ENCODE data around the gene PLXNC1.

PLXNC1 gene

DNA sequence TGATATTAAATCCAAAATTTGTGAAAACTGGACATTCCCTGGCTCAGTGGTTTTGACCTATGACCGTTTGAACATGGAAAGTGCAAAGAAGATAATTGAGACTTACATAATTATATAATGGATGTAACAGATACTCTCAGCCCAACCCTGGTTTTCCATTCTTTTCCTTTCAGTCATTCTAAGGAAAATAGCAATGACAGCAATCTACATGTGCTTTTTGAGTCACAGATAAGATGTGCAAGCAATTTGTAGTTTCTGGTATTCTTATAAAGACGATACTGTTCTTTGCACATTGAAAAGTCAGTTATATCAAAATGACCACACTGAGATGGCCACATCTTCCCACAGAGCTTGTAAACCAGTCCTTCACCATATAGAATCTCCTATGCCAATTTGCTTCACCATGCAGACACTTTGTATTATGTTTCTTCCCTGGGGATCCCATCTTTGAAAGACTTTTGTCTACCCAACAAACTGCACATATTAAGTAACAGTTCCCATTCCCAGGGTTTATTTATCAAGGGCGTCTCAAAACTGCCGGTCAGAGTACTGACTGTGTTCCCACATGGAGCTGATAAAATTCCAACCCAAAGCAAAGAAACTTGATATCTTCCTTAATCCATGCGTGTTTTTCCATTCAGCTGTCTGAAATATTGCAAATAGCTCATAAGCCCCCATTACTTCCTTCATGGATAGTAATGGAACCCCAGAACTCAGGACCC, 34.8 kb downstream of the PLXNC1 start:
- DNase-seq (ENCODE audit: low read depth) = no peak

DNA sequence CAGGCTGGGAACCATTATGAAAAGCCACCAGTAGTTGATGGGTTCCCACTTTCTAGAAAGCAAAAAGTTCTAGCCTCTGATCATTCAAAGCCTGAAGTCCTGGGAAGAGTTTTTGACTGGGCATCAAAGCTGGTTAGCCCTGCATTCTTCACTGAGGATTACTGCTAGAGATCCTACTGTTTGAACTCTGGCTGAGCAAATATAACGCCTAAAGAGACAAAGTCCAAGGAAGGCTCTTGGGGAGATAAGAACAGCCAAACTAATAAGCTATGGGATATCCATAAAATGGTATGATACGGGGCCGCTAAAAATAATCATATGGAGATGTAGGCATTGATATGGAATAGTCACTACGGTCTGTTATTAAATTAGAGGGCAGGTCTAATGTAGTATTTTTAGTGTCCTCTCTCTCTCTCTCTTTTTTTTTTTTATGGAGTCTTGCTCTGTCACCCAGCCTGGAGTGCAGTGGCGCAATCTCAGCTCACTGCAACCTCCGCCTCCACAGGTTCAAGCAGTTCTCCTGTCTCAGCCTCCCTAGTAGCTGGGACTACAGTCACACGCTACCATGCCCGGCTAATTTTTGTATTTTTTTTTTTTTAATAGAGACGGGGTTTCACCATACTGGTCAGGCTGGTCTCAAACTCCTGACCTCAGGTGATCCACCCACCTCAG, 35.5 kb downstream of the PLXNC1 start:
- no peak for DNase-seq (ENCODE audit: low read depth)

DNA sequence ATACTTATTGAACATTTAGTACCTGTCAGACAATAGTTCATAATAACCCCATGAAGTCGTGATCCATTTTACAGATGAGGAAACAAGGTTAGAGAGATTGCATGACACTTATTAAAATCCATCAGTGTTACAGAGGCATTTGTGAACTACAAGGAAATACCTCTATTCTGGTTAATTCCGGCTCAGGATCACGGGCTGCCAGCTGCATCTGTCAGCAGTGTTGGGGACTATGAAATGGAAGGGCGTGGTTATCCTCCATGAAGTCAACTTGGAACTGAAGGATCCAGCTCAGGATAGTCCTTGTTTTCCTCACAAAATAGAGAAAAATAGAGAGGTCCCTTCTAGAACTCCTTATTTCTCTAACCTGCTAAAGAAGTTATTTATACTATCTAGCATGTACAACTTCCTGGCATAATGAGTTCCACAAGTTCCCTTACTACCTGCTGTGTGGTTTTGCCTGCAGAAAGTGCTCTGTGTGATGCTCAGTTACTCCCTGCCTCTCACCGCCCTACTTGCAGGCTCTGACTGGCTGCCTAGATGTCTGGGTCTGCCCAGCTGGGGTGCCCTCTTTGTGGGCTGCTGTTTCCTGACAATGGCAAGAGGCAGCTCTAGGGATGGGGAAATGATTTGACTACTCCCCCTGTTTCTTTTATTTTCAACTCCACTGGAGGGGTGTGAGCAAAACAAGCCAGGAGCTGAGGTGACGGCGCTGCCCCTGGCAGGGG, 36.8 kb downstream of the PLXNC1 start:
- DNase-seq (ENCODE audit: low read depth) = no peak

DNA sequence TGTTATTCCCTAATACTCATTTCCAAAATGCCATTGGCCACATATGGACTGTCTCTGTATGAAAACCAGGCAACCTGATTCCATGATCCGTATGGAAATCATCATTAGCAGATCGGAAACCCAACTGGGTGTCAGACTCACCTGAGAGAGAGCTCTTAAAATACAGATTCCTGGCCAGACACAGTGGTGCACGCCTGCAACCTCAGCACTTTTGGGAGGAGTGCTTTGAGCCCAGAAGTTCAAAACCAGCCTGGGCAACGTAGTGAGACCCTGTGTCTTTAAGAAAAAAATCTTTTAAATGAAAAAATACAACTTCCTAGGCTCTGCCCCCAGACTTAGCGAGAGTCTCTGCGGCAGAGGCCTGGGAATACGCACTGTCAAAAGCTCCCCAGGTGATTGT, 37.4 kb downstream of the PLXNC1 start:
- no peak for DNase-seq (ENCODE audit: low read depth)

DNA sequence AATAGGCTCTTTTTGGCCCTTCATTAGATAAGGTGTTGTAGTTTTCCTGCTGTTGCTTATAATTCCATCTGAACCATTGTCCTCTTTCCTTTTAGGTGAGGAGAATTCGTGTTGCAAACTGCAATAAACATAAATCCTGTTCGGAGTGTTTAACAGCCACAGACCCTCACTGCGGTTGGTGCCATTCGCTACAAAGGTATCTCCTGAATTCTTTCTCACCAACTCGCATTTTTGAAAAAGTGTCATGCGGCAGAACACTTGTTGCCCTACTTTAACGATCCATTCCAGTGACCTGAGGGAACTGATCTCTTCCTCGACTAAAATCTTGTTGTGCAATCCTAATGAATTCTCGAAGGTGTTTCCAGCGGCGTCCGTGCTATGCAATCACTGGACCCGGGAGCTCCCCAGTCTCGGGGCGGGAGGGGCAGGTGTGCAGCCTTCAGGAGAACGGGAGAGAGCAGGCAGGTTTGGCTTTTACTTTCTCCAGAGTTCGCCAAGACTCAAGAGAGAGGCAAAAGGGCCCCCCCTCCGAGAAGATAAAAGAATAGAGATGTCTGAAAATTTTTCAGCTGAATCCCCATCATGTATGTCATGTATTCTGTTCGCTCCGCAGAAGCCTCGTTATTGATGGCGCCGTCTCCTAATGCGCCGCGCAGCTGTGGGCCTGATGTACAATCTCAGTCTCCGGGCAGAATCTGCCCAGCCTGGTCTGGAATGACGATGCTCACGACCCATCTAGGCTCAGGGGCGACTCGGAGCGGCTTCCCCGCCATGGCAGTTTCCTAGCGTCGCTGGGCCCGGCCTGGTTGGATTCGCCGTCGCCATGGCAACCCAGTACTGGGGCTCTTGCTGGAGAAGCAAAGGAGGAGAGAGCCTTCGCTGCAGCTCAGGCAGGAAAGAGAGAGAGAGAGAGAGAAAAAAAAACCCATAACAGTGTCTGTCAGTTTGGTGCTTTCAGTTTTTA, 38.2 kb downstream of the PLXNC1 start:
- no peak for DNase-seq (ENCODE audit: low read depth)

DNA sequence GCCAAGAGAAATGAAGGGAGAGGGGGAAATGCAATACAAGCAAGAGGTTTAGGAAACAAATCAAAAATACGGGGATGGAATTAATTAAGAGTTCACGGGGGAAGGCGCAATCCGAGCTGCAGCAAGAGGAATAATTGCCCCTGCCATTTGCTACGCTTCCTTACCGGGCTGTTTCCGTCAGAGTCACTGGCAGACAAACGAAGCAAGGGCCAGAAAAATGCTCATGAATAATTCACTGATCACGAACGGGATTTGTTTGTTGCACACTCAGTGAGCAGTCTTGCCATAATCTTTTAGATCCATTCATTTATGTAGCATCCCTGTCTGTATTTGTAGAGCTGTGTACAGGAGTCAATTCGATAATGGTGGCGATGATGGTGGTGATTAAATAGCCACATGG, 39.0 kb downstream of the PLXNC1 start:
- no peak for DNase-seq (ENCODE audit: low read depth)

DNA sequence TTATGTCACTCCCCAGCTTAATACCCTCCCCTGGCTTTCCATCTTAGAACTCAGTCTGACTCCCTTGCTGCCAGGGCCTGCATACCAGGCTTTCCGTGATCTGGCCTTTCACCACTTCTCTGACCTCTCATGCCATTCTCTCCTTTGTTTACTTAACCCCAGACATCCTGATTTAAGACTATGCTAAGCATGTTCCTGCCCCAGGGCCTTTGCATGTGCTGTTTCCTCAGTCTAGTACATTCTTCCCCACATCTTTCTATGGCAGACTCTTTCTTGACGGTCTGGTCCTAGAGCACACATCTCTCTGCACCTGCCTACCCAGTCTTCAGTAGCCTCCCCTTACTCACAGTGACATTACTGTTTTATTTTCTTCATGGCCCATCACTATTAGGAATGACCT, 42.2 kb downstream of the PLXNC1 start:
- DNase-seq (ENCODE audit: low read depth) = no peak

DNA sequence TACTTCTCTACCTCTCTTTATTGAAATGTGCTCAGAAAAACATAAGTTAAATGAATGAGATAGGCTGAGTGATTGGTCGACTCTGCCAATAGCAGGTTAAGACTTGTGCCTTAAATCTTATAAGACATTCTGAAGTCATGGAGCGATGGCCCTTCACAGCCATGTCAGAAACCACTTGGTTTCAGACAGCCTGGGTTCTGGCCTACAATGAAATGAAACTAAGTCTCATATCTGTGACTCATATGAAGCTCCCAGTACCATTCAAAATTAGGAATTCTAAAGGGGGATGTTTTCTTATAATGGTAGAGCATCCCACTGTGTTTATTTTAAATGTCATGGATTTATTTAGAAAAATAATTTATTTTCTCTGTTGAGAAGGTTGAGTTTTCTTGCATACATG, 42.6 kb downstream of the PLXNC1 start:
- DNase-seq (ENCODE audit: low read depth) = no peak

DNA sequence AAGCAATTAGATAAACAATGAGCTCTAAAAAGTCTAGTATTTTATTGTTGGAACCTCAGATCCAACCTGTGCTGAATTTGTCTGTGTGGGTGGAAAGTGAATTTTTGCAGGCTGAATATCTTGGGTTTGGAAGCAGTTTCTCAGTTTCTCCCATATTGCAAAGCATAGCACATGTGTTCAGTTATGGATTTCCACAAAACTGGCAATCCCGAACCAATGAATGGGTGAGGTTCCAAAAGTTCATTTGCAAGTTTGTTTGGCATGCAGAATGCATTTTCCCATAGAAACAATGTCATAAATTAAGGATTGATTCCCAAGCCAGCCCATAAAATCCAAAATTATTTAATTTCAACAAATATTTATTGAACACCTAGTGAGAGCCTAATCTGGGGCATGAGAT, 43.4 kb downstream of the PLXNC1 start:
- DNase-seq (ENCODE audit: low read depth) = no peak

DNA sequence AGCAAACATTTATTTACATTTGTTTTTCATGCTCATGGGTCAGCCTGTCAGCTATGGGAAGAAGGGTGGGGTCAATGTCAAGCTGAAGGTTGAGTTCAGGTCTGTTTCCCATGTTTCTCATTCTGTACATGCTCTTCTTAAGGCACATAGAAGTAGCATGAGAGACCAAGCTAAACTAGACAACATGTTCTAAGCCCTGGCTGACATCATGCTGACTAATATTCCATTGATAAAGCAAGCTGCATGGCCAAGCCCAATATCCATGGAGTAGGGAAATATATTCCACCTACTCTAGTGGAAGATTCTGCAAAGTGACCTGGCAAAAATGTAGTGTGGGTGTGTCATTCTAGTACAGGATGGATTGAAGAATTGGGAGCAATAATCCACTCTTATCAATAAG, 44.1 kb downstream of the PLXNC1 start:
- DNase-seq (ENCODE audit: low read depth) = no peak

DNA sequence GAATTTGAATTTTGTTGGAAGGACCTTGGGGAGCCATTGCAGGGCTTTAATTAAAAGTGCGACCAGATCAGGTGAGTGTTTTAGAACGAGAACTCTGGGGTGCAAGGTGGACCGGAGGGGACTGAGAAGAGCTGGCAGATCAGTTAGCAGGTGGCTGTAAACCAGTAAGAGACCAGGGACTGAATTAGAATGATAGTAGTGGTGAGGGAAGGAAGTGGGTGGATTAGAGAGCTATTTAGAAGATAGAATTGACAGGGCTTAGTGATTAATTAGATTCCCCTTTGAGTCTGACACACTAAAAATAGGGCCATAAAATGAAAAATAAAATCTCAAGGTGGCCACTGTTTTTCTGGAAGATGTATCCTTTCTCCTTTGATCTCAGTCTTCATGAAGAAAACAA, 44.8 kb downstream of the PLXNC1 start:
- DNase-seq (ENCODE audit: low read depth) = no peak

DNA sequence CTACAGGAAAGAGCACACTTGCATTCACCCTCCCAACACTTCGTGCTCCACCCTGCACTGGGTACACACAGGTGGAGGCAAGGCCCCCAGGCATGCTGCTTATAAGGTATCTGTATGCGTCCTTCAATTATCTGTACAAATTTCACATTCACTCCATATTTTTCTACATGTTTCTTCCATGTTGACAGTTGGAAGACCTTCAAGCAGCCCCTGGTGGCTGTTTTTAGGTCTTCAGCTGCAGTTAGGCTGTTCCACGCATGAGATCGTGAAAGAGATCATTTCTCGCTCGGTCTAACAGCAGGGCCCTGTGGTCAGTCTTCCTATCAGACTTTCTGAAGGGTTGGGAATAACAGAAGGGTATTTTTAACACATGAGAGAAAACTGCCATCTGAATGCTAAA, 47.1 kb downstream of the PLXNC1 start:
- DNase-seq (ENCODE audit: low read depth) = no peak

DNA sequence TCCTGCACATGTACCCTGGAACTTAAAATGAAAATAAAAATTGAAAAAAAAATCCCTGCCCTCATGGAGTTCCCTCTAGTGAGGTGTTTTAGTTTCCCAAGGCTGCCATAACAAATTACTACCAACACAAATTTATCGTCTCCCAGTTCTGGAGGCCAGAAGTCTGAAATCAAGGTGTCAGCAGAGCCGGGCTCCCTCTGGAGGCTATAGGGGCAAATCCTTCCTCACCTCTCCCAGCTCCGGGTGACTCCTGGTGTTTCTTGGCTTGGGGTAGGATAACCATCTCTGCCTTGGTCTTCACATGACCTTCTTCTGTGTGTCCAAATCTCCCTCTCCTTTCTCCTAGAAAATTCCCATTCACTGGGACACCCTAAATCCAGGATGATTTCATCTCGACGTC, 50.1 kb downstream of the PLXNC1 start:
- DNase-seq (ENCODE audit: low read depth) = no peak

DNA sequence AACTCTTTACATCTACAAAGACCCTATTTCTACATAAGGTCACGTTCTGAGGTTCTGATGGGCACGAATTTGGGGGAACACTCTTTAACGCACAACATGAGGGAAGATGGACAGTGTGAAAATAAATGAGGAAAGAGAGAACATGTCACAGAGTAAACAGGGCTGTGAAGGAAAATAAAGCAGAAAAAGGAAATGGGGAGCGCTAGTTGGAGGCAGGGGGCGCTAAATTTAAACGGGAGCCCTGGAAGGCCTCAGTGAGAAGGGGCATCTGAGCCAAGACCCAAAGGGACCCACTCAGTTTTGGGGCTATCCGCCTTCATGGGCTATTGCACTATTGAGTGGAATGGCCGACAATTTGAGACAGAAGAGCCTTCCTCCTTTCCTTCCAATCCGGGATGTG, 50.5 kb downstream of the PLXNC1 start:
- no peak for DNase-seq (ENCODE audit: low read depth)

DNA sequence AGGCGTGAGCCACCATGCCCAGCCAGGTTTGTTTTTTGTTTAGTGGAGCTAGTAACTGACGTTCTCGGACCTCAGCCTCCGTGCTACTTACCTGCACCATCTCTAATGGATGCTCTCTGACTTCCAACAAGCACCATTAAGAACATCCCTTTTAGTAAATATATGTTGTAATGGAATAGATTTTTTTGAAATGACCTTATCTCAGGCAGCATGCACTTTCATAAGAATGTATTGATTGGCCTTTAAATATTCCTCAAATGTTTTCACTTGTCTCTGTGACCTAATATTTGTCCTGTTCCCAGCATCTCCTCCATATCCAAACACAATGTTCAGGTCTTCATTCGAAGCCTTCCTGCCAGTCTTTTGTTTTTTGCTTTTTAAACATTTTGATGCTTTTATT, 51.7 kb downstream of the PLXNC1 start:
- no peak for DNase-seq (ENCODE audit: low read depth)

DNA sequence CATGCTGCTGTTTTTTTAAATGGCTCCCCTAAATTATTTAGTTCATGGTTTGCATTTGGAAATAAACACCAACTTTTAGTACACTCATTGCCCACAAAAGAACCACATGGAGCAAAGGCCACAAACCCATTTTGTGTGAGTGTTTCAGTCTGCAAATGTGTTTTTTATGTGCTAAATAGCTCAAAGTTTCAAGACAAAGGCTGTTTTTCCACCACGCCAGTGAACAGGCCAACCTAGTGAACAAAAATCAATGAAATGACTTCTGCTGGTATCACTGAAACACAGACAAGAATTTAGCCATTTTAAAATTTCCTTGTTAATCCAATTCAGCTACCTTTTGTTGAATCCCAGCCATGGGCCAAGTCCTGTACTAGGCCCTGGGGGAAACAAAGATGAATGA, 52.3 kb downstream of the PLXNC1 start:
- DNase-seq (ENCODE audit: low read depth) = no peak

DNA sequence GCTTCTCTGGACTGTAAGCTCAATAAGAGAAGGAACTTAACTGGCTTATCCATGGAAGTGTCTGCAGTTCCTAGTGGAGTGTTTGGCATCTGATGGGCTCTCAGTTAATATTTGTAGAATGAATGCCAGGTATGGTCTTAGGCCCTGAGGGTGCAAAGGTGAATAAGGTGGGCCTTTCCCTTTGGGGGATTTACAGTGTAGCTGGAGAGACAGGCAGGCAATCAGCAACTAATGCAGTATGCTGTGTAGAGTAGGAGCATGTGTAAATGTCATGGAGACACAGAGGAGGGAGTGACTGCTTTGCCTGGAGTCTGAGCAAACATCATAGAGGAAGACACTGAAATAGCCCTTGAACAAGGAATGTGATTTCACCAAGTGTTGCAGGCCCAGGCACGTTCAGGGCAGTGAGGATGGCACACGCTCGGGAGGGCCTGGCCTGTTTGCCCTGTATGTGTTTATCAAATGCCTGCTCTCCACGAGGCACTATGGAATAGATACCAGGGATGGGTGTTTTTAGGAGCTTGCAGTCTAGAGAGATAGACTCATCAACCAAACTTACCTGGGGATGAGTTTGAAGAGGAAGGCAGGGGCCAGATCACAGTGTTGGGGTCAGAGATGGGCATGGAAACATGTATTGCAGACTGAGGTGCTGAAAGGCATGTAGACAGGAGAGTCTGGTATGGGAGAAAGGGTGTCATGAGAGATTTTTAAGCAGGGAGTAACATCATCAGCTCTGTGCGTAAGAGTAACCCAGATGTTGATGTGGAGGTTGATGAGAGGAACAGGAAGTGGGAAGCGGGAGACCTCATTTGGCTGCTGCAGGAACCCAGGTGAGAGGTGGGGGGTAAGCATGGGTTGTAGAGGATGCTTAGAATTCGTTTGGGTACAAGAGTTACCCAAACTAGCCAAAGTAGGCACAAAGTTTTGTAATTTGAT, 54.1 kb downstream of the PLXNC1 start:
- no peak for DNase-seq (ENCODE audit: low read depth)

DNA sequence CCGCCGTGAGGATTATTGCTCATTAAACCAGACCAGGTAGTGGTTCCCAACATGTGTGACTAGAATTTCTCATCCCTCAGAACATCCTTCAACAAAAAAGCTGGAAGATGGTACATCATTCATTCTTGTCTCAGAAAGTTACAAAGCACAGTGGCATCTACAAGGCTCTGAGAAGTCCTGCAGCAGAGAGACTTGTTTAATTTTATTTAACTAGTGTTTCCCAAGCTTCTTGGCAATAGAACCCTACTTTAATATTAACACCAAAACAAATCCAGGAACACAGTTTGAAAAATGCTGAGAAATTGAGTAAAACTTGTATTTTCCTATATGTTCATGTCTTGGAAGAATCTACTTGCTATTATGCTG, 54.8 kb downstream of the PLXNC1 start:
- DNase-seq (ENCODE audit: low read depth) = no peak

DNA sequence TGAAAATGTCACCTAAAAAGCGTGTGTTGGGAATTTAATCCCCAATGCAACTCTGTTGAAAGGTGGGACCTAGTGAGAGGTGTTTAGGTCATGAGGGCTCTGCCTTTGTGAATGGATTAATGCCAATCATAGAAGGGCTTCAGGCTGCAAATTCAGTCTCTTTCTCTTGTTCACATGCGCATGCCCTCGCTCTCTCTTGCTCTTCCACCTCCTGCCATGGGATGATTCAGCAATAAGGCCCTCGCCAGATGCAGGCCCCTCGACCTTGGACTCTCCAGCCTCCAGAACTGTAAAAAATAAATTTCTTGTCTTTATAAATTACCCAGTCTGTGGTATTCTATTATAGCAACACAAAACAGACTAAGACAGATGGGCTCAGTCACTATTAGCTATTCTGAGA, 55.4 kb downstream of the PLXNC1 start:
- DNase-seq (ENCODE audit: low read depth) = no peak

DNA sequence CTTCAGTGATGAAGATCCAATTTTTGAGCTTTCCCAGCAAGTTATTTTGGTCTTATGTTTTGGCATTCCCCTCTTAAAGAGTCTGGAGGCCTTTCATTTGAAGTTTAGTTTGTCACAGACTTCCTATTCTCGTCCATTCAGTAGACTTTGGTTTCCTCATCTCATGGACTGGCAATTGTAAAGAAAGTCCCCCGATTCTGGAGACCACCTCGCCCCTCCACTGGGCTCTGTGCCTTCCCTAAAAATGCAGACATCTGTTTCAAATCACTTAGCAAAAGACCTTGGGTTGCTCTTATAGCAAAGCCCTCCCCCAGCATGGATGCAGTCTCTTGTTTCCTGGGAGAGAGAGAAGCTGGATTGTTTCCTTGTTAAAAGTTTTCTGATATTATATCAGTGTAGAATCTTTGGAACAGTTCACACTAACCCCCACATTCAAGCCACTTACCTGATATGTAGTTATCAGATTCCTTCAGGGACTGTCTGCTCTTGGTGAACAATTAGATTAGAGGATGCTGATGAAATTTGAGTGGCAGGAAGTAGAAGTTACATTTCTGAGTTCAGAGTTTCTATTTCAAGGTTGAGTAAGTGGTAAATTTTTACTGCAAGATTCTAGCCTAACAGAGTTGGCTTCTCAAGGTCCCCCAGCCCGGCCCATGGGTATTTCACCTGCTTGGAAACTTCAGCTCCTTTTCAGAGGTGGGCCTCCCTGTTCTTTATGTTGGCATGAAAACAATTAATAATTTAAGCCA, 56.3 kb downstream of the PLXNC1 start:
- DNase-seq (ENCODE audit: low read depth) = no peak
